Measurements from ENCODE around the gene UPF1. TPM values are rescaled to one million over a fixed set of nuclear protein-coding genes. Genes with fewer than 3 reads are reported as not detected.

The UPF1 gene
- total RNA-seq, 1 experiment from 2014 or later: 57.1 TPM

DNA sequence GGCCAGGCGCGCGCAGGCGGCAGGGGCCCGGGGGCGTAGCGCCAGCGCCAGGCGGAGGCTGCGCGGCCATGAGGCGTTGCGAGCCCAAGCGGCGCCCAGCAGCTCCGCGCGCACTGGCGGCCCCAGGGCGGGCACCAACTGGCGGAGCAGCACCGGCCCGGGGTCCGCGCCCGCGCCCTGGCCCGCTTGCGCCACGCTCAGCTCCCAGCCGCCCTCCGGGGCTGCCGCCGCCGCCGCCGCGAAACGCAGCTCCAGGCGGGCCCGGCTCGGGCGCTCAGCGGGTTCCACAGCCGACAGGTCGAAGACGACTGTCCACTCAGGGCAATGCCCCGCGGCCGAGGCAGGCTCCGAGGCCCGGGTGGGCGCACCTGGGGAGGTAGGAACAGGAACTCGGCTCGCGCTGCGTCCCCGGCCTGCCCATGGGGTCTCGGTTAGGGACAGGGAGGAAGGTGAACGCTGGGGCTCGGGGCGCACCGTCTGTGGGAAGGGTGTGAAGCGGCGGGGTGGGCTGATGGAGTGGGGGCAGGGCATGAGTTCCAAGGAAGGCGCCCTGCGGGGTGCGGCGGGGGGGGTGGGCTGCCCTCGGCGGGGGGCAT is 37.4 kb downstream of the UPF1 start:
- no TSS peak for BruUV-seq (replicated peaks)
- no peak for DNase-seq
- H3K4me3 Mint-ChIP-seq (ENCODE audit: low read depth, unreplicated experiment): no peak overlapping the region
- no peak overlapping the region for H3K27ac Mint-ChIP-seq (ENCODE audit: unreplicated experiment)
- TF ChIP-seq, protein P1, sequence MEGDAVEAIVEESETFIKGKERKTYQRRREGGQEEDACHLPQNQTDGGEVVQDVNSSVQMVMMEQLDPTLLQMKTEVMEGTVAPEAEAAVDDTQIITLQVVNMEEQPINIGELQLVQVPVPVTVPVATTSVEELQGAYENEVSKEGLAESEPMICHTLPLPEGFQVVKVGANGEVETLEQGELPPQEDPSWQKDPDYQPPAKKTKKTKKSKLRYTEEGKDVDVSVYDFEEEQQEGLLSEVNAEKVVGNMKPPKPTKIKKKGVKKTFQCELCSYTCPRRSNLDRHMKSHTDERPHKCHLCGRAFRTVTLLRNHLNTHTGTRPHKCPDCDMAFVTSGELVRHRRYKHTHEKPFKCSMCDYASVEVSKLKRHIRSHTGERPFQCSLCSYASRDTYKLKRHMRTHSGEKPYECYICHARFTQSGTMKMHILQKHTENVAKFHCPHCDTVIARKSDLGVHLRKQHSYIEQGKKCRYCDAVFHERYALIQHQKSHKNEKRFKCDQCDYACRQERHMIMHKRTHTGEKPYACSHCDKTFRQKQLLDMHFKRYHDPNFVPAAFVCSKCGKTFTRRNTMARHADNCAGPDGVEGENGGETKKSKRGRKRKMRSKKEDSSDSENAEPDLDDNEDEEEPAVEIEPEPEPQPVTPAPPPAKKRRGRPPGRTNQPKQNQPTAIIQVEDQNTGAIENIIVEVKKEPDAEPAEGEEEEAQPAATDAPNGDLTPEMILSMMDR (IDR thresholded peaks at IDR 0.05; ENCODE audit: unreplicated experiment): no peak
- CTCF ChIA-PET: no interaction called here
- intact Hi-C loops (cut with micrococcal nuclease; ENCODE audit: unreplicated experiment): no loop called here
- no peaks in the 10 kb centered on the region for H3K4me1 Mint-ChIP-seq (ENCODE audit: low read depth, unreplicated experiment)
- peaks cover 43% of the 10 kb centered on the region for H3K36me3 Mint-ChIP-seq (ENCODE audit: insufficient read depth, unreplicated experiment)
- H3K9me3 Mint-ChIP-seq (ENCODE audit: low read depth, unreplicated experiment): no peaks in the 10 kb centered on the region
- H3K27me3 Mint-ChIP-seq (ENCODE audit: unreplicated experiment): no peaks in the 10 kb centered on the region

DNA sequence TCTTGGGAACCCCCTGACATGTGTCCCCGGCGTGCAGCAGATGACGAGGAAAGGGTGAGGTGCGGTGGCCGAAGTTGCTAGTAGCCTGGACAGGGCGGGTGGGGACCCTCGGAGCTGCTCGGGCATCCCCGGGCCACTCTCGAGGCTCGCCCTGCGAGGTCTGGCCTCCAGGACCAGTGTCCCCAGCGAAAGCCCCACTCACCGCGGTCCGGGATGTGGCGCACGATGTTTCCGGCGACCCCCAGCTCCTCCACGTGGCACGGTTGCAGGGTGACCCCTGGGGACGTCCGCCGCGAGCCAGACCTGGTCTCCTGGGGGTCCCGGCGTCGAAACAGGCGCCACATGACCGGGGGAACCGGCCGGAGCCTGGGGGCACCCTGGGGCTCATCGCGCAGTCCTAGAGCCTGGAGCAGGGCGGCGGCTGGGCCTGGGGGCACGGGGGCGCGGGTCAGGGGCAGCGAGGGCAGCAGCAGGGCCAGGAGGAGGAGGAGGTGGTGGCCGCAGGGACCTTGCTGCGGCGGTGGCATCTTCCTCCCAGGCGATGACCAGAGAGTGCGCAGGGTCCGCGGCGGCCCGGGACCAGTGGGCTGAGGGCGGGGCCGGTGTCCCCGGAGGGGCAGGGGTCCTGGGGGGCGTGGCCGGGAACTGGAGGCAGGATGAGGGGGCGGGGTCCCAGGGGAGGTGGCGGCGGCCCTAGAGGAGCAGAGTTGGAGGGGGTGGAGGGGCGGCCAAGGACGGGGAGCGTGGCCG is 38.2 kb downstream of the UPF1 start:
- Mint-ChIP-seq H3K27me3 (ENCODE audit: unreplicated experiment) (no peaks in the 10 kb centered on the region), H3K36me3 (ENCODE audit: insufficient read depth, unreplicated experiment) (peaks cover 43% of the 10 kb centered on the region), H3K4me1 (ENCODE audit: low read depth, unreplicated experiment) (no peaks in the 10 kb centered on the region), H3K4me3 (ENCODE audit: low read depth, unreplicated experiment) (no peak overlapping the region), H3K9me3 (ENCODE audit: low read depth, unreplicated experiment) (no peaks in the 10 kb centered on the region), H3K27ac (ENCODE audit: unreplicated experiment) (no peak overlapping the region)
- no TSS peak for BruUV-seq (replicated peaks)
- CTCF ChIA-PET: no interaction called here
- TF ChIP-seq, protein P1 (IDR thresholded peaks at IDR 0.05; ENCODE audit: unreplicated experiment): no peak
- intact Hi-C loops (cut with micrococcal nuclease; ENCODE audit: unreplicated experiment): no loop called here
- DNase-seq: no peak

DNA sequence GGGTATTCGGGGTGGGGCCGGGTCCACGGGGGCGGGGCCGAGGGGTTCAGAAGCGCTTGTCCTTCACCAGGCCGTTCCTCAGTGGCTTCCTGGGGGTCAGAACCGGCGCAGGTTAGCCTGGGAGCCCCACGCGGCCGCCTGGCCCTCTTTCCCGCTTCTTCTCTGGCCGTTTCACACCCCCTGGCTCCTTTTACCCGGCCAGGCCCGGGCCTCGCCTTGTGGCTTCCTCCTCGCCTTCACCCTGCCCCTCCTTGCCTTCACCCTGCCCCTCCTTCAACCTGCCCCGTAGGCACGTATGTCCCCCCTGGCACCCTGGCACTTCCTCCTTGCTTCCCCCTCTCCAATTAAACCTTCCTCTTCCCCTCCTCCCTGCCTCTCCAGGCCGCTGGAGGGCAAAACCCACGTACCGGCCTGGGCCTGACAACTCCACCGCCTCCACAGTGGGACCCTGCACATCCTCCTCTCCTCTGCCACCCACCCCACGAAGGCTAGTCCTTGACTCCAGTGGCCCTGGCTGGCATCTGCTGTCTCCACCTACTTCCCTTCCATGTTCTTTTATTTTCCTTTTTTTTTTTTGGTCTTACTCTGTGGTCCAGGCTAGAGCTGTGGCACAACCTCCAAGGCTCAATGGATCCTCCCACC is 38.9 kb downstream of the UPF1 start:
- no peaks in the 10 kb centered on the region for H3K9me3 Mint-ChIP-seq (ENCODE audit: low read depth, unreplicated experiment)

DNA sequence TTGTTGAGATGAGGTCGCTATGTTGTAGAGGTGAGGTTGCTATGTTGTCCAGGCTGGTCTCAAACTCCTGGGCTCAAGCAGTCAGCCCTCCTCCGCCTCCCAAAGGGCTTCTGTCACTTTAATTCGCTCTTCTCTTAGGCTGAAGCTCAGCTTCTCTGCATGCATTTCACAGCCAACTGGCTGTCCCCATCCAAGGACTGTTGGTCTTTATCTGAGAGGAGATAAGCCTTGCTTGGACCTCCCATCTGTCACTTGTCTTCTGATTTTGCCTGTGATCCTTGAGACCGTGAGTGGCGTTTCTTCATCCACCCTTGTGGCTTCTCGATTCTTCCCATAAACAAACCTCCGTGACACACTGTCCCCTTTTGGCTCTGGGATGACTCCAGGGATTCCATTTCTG is 39.8 kb downstream of the UPF1 start:
- CTCF ChIA-PET: interaction anchor here (0.7 kb wide), 1 partner anchor 486 kb away, joined by 5 read pairs; the partner anchor contains the start of gene GDF15
- intact Hi-C loops (cut with micrococcal nuclease; ENCODE audit: unreplicated experiment): no loop called here
- Mint-ChIP-seq H3K27ac (ENCODE audit: unreplicated experiment) (no peak overlapping the region), H3K36me3 (ENCODE audit: insufficient read depth, unreplicated experiment) (peaks cover 32% of the 10 kb centered on the region), H3K4me1 (ENCODE audit: low read depth, unreplicated experiment) (no peaks in the 10 kb centered on the region), H3K27me3 (ENCODE audit: unreplicated experiment) (no peaks in the 10 kb centered on the region), H3K9me3 (ENCODE audit: low read depth, unreplicated experiment) (no peaks in the 10 kb centered on the region), H3K4me3 (ENCODE audit: low read depth, unreplicated experiment) (no peak overlapping the region)
- DNase-seq: no peak
- no TSS peak for BruUV-seq (replicated peaks)
- TF ChIP-seq, protein P1 (IDR thresholded peaks at IDR 0.05; ENCODE audit: unreplicated experiment): no peak

More for the DNA sequence above, 38.9 kb downstream of the UPF1 start:
- Mint-ChIP-seq H3K27me3 (ENCODE audit: unreplicated experiment) (no peaks in the 10 kb centered on the region), H3K27ac (ENCODE audit: unreplicated experiment) (no peak overlapping the region), H3K4me3 (ENCODE audit: low read depth, unreplicated experiment) (no peak overlapping the region), H3K36me3 (ENCODE audit: insufficient read depth, unreplicated experiment) (peaks cover 37% of the 10 kb centered on the region), H3K4me1 (ENCODE audit: low read depth, unreplicated experiment) (no peaks in the 10 kb centered on the region)
- CTCF ChIA-PET: no interaction called here
- TF ChIP-seq, protein P1 (IDR thresholded peaks at IDR 0.05; ENCODE audit: unreplicated experiment): no peak
- no TSS peak for BruUV-seq (replicated peaks)
- DNase-seq: no peak
- intact Hi-C loops (cut with micrococcal nuclease; ENCODE audit: unreplicated experiment): no loop called here
